Mucosa of rectum (tissue), 2 donors: ENCODE results near the gene CLEC7A.

Experiments
- H3K27ac ChIP-seq, 2 donors: one replicate each; pipeline ENCODE4 v1.7.0; 2013; ENCODE audit warnings: inconsistent platforms in 2 of 2, low read depth in 2 of 2, low read length in 2 of 2
- H3K27me3 ChIP-seq, 2 donors: one replicate each; pipeline ENCODE4 v1.7.0; 2013; ENCODE audit warnings: low read length in 2 of 2; ENCODE audit not compliant: control insufficient read depth in 2 of 2, insufficient read depth in 2 of 2
- H3K36me3 ChIP-seq, 2 donors: one replicate each; pipeline ENCODE4 v1.7.0; 2013; ENCODE audit warnings: low read length in 2 of 2; ENCODE audit not compliant: control insufficient read depth in 2 of 2, insufficient read depth in 2 of 2
- H3K4me1 ChIP-seq, 2 donors: one replicate each; pipeline ENCODE4 v1.7.0; 2013; ENCODE audit warnings: low read length in 2 of 2, mild to moderate bottlenecking in 1 of 2; ENCODE audit not compliant: control insufficient read depth in 2 of 2, insufficient read depth in 2 of 2
- H3K4me3 ChIP-seq, 2 donors: one replicate each; pipeline ENCODE4 v1.7.0; 2013; ENCODE audit warnings: low read length in 2 of 2
- H3K9ac ChIP-seq, 2 donors: one replicate each; pipeline ENCODE4 v1.7.0; 2013; ENCODE audit warnings: low read length in 2 of 2, low read depth in 1 of 2, mild to moderate bottlenecking in 1 of 2
- H3K9me3 ChIP-seq, 2 donors: one replicate each; pipeline ENCODE4 v1.7.0; 2013; ENCODE audit warnings: low read length in 2 of 2; ENCODE audit not compliant: control insufficient read depth in 2 of 2
- donor health status: healthy.
- donor health status: Normal muscosa, but diverticular disease.

CLEC7A gene

DNA sequence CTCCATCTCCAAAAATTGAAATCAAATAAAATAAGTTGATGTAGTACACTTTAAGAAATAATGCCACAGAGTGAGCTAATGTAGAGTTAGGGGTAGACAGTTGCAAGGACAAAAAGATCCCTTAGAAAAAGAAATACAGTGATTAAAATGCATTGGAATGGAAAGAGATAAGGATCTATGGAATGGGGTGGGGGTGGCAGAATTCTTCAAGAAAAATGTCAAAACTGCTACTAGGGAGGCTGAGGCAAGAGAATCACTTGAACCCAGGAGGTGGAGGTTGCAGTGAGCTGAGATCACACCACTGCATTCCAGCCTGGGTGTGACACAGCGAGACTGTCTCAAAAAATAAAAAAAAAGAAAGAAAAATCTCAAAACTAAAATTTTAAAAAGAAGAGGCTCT lies 35.4 kb upstream of the CLEC7A start:
- no peaks in the 10 kb centered on the region for H3K9me3 ChIP-seq
- H3K4me3 ChIP-seq: no peak overlapping the region
- H3K36me3 ChIP-seq: no peaks in the 10 kb centered on the region
- no peaks in the 10 kb centered on the region for H3K27me3 ChIP-seq
- H3K27ac ChIP-seq: no peak overlapping the region
- H3K9ac ChIP-seq: no peak overlapping the region
- no peaks in the 10 kb centered on the region for H3K4me1 ChIP-seq

DNA sequence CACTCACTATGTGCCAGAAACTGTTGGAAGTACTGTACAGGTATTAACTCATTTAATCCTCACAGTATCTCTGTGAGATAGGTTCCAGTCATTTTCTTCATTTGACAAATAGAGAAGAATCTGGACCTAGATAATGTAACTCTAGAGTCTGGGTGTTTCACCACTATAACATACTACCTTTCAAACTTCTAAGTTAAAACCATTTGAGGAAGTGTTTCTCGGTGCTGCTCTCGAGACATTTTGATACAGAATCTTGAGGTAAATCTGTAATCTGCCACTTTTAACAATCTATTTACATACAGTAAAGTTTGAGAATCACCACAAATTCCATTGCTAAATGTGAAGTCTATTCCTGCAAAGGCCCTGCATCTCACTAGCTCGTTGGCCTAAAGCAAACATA lies 33.1 kb upstream of the CLEC7A start:
- Histone ChIP-seq H3K27me3 (no peaks in the 10 kb centered on the region), H3K4me1 (no peaks in the 10 kb centered on the region), H3K9me3 (no peaks in the 10 kb centered on the region), H3K27ac (no peak overlapping the region), H3K9ac (no peak overlapping the region), H3K4me3 (no peak overlapping the region), H3K36me3 (no peaks in the 10 kb centered on the region)

DNA sequence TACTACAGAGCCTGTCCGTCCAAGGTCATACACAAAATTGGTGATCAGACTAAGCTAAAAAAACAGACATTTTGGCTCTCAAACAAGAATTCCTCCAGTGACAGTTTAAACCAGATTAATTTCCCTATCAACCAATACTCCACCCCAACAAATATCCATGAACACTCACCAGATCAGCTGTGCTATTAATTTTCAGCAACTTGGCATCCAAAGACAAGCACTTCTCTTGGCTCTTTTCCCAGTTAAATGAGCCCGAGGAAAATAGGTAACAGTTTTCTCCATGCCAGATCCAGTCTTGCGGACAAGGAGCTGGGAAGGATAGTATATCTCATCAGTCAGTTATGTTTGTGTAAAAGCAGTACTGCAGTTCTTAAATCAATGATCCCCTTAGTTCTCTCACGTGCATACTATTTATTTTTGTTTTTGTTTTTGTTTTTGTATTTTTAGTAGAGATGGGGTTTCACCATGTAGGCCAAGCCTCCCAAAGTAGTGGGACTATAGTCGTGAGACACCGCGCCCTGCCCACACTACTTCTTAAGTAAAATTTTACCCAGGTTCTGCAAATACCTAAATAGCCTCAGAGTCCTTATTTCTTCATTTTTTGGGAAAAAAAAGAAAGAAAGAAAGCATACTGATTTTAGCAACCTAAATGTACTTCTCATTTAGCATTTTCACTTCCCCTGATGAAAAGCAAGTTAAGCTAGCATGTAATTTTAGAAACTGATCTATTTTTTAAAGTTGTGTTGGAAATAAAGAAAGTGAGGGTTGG lies 30.8 kb upstream of the CLEC7A start:
- Histone ChIP-seq H3K27ac (no peak overlapping the region), H3K4me3 (no peak overlapping the region), H3K9ac (no peak overlapping the region), H3K9me3 (no peaks in the 10 kb centered on the region), H3K36me3 (no peaks in the 10 kb centered on the region), H3K4me1 (no peaks in the 10 kb centered on the region), H3K27me3 (no peaks in the 10 kb centered on the region)

DNA sequence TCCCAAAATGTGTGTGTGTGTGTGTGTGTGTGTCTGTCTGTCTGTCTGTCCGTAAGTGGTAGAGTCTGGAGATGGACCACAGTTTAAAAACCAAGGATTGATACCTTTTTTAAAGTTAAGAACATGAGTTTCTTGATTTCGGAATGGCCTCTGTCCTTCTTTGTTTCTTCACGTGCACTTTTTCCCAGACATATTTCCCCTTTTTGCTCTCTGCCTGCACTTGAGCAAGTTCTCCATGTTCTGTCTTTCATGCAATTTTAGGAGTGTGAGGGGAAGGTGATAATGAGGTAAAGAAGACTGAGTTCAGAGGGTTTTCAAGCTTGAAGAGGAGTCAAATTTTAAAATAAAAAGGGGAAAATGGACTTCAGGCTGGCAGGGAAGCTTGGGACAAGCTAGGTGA lies 29.3 kb upstream of the CLEC7A start:
- H3K9ac ChIP-seq: no peak overlapping the region
- no peaks in the 10 kb centered on the region for H3K36me3 ChIP-seq
- H3K27ac ChIP-seq: no peak overlapping the region
- H3K27me3 ChIP-seq: no peaks in the 10 kb centered on the region
- H3K4me1 ChIP-seq: no peaks in the 10 kb centered on the region
- no peaks in the 10 kb centered on the region for H3K9me3 ChIP-seq
- no peak overlapping the region for H3K4me3 ChIP-seq

DNA sequence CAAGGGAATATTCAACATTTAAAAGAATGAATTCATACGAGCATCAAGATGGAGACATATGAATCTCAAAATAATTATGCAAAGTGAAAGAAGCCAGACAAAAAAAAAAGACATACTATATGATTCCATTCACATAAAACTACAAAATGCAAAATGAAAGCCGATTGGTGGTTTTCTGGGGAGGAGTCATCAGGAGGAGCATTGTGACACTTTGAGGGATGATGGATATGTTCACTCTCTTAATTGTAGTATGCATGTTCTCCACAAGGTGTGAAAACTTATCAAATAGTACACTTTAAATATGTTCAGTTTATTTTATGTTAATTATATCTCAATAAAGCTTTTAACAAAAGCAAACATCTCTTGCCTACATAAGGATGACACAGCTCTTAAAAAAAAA lies 28.4 kb upstream of the CLEC7A start:
- no peak overlapping the region for H3K9ac ChIP-seq

DNA sequence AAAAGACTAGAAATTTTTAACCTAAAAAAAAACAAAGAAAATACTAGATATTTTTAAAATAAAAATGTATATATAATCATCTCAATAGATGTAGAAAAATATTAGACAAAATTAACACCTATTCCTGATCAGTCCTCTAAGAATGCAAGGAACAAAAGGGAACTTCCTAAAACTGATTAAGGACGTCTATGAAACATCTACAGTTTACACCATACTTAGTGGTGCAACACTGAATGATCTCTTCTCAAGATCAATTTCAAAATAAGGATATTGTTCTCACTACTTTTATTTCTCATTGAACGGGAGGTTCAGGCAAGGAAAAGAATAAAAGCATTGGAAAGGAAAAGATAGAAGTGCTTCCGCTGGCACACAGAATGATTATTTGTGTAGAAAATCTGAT lies 26.0 kb upstream of the CLEC7A start:
- Histone ChIP-seq H3K36me3 (no peaks in the 10 kb centered on the region), H3K4me1 (peaks cover 4 to 5% of the 10 kb centered on the region in 2 donors), H3K27ac (no peak overlapping the region), H3K4me3 (no peak overlapping the region), H3K27me3 (peaks cover 5 to 6% of the 10 kb centered on the region in 2 donors), H3K9me3 (no peaks in the 10 kb centered on the region), H3K9ac (no peak overlapping the region)

More for the DNA sequence above, 28.4 kb upstream of the CLEC7A start:
- Histone ChIP-seq H3K9me3 (no peaks in the 10 kb centered on the region), H3K27ac (no peak overlapping the region), H3K27me3 (peaks cover 5 to 6% of the 10 kb centered on the region in 2 donors), H3K4me3 (no peak overlapping the region), H3K36me3 (no peaks in the 10 kb centered on the region), H3K4me1 (peaks cover 4 to 5% of the 10 kb centered on the region in 2 donors)

DNA sequence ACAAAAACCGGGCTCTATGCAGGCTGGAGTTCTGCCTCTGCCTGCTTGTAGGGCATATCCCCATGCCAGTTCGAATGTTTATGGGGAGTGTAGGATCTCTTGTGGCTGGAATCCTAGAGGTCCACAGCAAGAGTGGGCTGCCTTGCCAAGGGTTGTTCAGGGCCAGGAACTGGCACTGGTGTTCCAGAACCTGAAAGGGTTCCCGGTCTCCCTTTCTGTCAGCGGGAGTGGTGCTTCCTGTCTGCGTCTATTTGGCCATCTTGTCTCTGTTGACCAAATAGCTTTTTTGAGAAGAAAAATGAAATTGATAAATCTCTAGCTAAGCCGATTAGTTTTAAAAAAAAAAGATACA lies 24.1 kb upstream of the CLEC7A start:
- no peaks in the 10 kb centered on the region for H3K36me3 ChIP-seq
- peak overlapping the region in 1 of 2 donors; percentile 21 for H3K27ac ChIP-seq
- peak overlapping the region in 1 of 2 donors; percentile 70 for H3K9ac ChIP-seq
- peaks cover 4 to 5% of the 10 kb centered on the region in 2 donors for H3K4me1 ChIP-seq
- H3K27me3 ChIP-seq: peaks cover 5 to 6% of the 10 kb centered on the region in 2 donors
- H3K4me3 ChIP-seq: peak overlapping the region; percentile 68 to 83
- no peaks in the 10 kb centered on the region for H3K9me3 ChIP-seq

DNA sequence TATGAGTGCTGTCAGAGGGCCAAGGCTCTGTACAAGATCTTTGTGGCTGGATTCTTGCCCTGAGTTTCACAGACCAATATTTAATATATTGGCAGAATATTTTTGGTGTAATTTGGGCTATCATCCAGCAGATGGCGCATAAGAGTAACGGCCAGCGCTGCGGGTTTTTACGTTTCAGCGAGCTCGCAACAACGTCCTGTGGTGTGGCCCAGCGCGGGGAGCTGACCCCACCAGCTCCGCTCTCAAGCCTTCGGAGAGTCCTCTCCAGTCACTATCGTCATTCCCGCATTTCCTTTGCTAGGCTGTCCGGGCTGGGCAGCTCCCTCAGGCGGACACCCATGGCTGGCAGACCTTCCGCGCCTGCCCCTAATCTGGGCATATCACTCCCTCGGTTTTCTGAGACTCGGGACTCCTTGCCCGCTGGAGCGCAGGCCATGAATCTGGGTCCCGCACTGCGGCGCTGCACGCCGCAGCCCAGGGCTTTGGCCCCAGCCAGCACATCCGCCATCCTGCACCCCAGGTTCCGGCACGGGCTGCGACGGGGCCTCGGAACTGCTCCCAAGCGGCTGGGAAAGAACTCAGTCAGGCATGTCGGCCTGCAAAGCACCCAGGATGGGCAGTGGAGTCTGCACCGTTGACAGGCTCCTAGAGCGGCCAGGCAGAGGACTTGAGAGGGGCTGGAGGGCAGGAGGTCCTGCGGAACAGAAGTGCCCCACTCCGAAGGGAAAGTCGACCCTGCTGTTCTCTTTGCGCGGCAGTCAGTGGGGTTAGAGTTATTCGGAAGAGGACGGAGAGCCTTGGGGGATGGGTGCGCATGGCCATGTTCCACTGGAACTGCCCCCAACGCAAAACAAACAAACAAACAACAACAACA lies 23.5 kb upstream of the CLEC7A start:
- Histone ChIP-seq H3K36me3 (no peaks in the 10 kb centered on the region), H3K27me3 (peaks cover 5 to 6% of the 10 kb centered on the region in 2 donors), H3K4me1 (peaks cover 4 to 5% of the 10 kb centered on the region in 2 donors), H3K9me3 (no peaks in the 10 kb centered on the region), H3K4me3 (peak overlapping the region; percentile 68 to 83), H3K27ac (peak overlapping the region; percentile 14 to 58), H3K9ac (peak overlapping the region; percentile 70 to 86)

DNA sequence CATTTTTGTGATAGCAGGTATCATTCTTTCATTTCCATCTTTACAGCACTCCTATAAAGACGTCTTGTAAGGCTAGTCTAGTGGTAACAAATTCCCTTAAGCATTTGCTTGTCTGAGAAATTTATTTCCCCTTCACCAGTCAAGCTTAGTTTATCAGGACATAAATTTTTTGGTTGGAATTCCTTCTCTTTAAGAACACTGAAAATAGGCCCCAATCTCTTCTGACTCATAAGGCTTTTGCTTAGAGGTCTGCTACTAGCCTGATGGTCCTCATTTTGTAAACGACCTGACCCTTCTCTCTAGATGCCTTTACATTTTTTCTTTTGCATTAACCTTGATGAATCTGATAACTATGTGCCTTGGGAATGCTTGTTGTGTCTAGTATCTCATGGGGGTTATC lies 21.6 kb upstream of the CLEC7A start:
- Histone ChIP-seq H3K27ac (no peak overlapping the region), H3K9ac (no peak overlapping the region), H3K9me3 (no peaks in the 10 kb centered on the region), H3K4me3 (no peak overlapping the region), H3K36me3 (no peaks in the 10 kb centered on the region), H3K27me3 (peaks cover 5 to 6% of the 10 kb centered on the region in 2 donors), H3K4me1 (peaks cover 4 to 5% of the 10 kb centered on the region in 2 donors)

DNA sequence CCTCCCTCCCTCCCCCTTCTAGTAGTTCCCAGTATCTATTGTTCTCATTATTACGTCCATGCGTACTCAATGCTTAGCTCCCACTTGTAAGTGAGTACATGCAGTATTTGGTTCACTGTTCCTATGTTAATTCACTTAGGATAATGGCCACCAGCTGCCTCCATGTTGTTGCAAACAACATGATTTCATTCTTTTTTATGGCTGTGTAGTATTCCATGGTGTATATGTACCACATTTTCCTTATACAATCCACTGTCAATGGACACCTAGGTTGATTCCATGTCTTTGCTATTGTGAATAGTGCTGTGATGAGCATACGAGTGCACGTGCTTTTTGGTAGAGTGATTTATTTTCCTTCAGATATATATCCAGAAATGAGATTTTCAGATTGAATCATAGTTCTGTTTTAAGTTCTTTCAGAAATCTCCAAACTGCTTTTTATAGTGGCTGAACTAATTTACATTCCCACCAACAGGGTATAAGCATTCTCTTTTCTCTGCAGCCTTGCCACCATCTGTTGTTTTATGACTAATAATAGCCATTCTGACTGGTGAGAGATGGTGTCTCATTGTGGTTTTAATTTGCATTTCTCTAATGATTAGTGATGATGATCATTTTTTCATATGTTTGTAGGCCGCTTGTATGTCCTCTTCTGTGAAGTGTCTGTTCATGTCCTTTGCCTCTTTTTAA lies 17.9 kb upstream of the CLEC7A start:
- Histone ChIP-seq H3K27ac (no peak overlapping the region), H3K9me3 (no peaks in the 10 kb centered on the region), H3K4me3 (no peak overlapping the region), H3K36me3 (no peaks in the 10 kb centered on the region), H3K27me3 (no peaks in the 10 kb centered on the region), H3K4me1 (no peaks in the 10 kb centered on the region), H3K9ac (no peak overlapping the region)
